BLaER1 (cell line): Measurements from ENCODE around the gene LNP1.

Experiments
- H3K27ac ChIP-seq: shearing (Covaris generic); formaldehyde crosslinking; 2 replicates; pipeline ENCODE4 v1.8.1; 2022
- H3K27me3 ChIP-seq: shearing (Covaris generic); formaldehyde crosslinking; 2 replicates; pipeline ENCODE4 v1.8.1; 2022
- H3K36me3 ChIP-seq: shearing (Covaris generic); formaldehyde crosslinking; 2 replicates; pipeline ENCODE4 v1.8.1; 2022
- H3K4me1 ChIP-seq: shearing (Covaris generic); formaldehyde crosslinking; 2 replicates; pipeline ENCODE4 v1.8.1; 2022
- H3K4me2 ChIP-seq: shearing (Covaris generic); formaldehyde crosslinking; 2 replicates; pipeline ENCODE4 v1.8.1; 2022
- H3K4me3 ChIP-seq: shearing (Covaris generic); formaldehyde crosslinking; 2 replicates; pipeline ENCODE4 v1.8.1; 2022
- H3K9ac ChIP-seq: shearing (Covaris generic); formaldehyde crosslinking; 2 replicates; pipeline ENCODE4 v1.8.1; 2022
- H3K9me3 ChIP-seq: shearing (Covaris generic); formaldehyde crosslinking; 2 replicates; pipeline ENCODE4 v1.8.1; 2022
- H4K20me1 ChIP-seq: shearing (Covaris generic); formaldehyde crosslinking; 2 replicates; pipeline ENCODE4 v1.8.1; 2022
- Cebpa-rat ChIP-seq: shearing (Covaris generic); IDR thresholded peaks from 2 replicates; pipeline ENCODE4 v1.8.1; 2022

Gene LNP1

DNA sequence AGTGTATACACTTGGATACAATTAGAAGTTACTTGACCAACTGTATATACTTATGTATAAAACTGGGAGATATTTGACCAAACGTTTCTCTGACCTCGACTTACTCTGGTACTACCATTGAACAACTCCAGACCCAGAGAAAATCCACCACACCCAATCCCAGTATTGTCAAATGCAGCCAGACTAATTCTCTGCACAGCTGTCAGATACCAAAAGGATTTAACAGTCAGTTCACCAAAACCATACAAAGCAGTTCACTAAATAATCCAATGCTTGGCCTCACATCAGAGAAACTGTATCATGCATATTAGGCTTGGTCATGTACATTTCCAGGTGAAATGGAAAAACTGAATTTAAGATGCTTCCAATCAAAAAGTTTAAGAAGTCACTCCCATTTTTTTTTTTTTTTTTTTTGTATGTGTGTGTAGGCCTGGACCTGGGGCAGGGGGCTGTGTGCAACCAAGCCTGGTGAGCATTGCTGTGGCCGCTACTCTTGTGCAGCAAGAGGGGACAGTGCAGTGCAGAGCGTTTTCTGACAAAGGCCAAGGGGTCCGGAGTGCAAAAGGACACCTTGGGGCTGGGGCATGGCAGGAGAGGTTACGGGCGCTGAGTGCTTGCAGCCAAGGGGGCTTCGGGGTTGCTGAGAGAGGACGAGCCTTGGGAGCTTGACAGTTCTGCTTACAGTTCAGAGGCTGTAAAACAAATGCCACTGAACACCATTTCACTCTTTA lies 1.8 kb upstream of the LNP1 start:
- Histone ChIP-seq H3K4me1 (peaks cover 49% of the 10 kb centered on the region), H3K9ac (peak overlapping the region; percentile 91), H3K36me3 (peaks cover 25% of the 10 kb centered on the region), H3K9me3 (peaks cover 2% of the 10 kb centered on the region; the same call in 1 of the 2 replicates), H3K27ac (no peak overlapping the region), H4K20me1 (peaks cover 62% of the 10 kb centered on the region), H3K27me3 (no peaks in the 10 kb centered on the region), H3K4me2 (peak overlapping the region; percentile 82), H3K4me3 (peak overlapping the region; percentile 95)
- no peak for TF ChIP-seq Cebpa-rat

GRCh38 chr3:100400419-100400779 lies 940 bp upstream of the LNP1 start:
- peak overlapping the region; percentile 95 for H3K4me3 ChIP-seq
- no peaks in the 10 kb centered on the region for H3K27me3 ChIP-seq
- H3K27ac ChIP-seq: peak overlapping the region; percentile 82
- peak overlapping the region; percentile 82 for H3K4me2 ChIP-seq
- H3K36me3 ChIP-seq: peaks cover 16% of the 10 kb centered on the region; the same call in 1 of the 2 replicates
- H4K20me1 ChIP-seq: peaks cover 53% of the 10 kb centered on the region
- no peaks in the 10 kb centered on the region; the same call in 1 of the 2 replicates for H3K9me3 ChIP-seq
- peaks cover 49% of the 10 kb centered on the region for H3K4me1 ChIP-seq
- peak overlapping the region; percentile 91 for H3K9ac ChIP-seq
- TF ChIP-seq Cebpa-rat: no peak

DNA sequence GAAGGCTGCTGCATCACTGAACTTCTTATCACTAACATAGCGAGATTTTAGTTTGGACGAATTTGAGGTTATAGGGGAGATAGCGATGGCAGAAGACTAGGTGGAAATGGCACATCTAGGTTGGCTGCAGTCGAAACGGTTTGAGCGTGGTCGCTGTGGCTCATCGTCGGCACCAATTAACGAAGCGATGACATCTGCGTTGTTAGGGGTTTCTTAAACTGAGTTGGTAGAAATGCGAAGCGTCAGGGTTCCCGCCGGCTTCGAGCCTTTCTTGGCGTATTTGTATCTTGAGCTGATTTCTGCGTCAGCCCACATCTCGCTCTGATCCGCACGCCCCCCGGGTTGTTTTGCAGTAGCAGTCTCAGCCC lies 319 bp downstream of the LNP1 start:
- H3K27ac ChIP-seq: peak overlapping the region; percentile 82
- no peaks in the 10 kb centered on the region for H3K27me3 ChIP-seq
- TF ChIP-seq Cebpa-rat: no peak
- peak overlapping the region; percentile 95 for H3K4me3 ChIP-seq
- H3K4me1 ChIP-seq: peaks cover 49% of the 10 kb centered on the region
- peaks cover 11% of the 10 kb centered on the region for H3K9me3 ChIP-seq
- H3K9ac ChIP-seq: peak overlapping the region; percentile 91
- H3K36me3 ChIP-seq: peaks cover 4% of the 10 kb centered on the region; the same call in 1 of the 2 replicates
- peak overlapping the region; percentile 82 for H3K4me2 ChIP-seq
- peaks cover 41% of the 10 kb centered on the region for H4K20me1 ChIP-seq

DNA sequence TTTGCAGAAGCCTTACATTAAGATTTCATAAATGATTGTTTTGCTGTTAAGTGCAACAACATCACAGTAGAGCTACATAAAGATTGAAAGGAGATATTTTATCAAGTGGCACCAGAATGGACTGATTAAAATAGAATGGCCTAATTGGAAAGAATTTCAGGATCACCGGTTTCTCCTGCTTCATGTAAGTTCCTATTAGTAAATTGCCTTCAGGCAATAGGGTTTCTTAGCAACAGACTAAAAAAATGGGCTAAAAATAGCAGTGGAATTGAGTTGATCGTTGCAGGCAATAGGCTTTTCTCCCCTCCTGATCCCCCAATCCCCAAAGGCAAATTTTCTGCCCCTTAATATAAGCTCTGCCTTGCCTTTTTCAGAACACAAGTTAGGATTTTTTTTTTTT lies 917 bp downstream of the LNP1 start:
- H3K9ac ChIP-seq: peak overlapping the region; percentile 54
- H3K27ac ChIP-seq: no peak overlapping the region
- peaks cover 35% of the 10 kb centered on the region for H4K20me1 ChIP-seq
- H3K9me3 ChIP-seq: peaks cover 17% of the 10 kb centered on the region
- peak overlapping the region; percentile 95 for H3K4me3 ChIP-seq
- H3K36me3 ChIP-seq: no peaks in the 10 kb centered on the region; the same call in 1 of the 2 replicates
- H3K4me2 ChIP-seq: peak overlapping the region; percentile 82
- peaks cover 49% of the 10 kb centered on the region for H3K4me1 ChIP-seq
- no peaks in the 10 kb centered on the region for H3K27me3 ChIP-seq
- TF ChIP-seq Cebpa-rat: no peak

- peak overlapping the region; percentile 95; the same call in 1 of the 2 replicates for H3K4me3 ChIP-seq
- no peaks in the 10 kb centered on the region for H3K27me3 ChIP-seq
- no peak overlapping the region for H3K27ac ChIP-seq
- H3K4me2 ChIP-seq: peak overlapping the region; percentile 82
- H3K9me3 ChIP-seq: peaks cover 24% of the 10 kb centered on the region
- no peak overlapping the region for H3K9ac ChIP-seq
- no peak for TF ChIP-seq Cebpa-rat
- peaks cover 44% of the 10 kb centered on the region for H3K4me1 ChIP-seq
- peaks cover 28% of the 10 kb centered on the region for H4K20me1 ChIP-seq
- H3K36me3 ChIP-seq: no peaks in the 10 kb centered on the region; the same call in 1 of the 2 replicates
These were observed 1.6 kb downstream of the LNP1 start for GRCh38 chr3:100402891-100403290.

GRCh38 chr3:100403362-100404249 lies 2.3 kb downstream of the LNP1 start:
- Histone ChIP-seq H3K9ac (no peak overlapping the region), H3K27ac (no peak overlapping the region), H3K4me1 (peaks cover 37% of the 10 kb centered on the region), H3K27me3 (no peaks in the 10 kb centered on the region), H3K4me3 (no peak overlapping the region), H3K36me3 (peaks cover 7% of the 10 kb centered on the region; the same call in 1 of the 2 replicates), H3K4me2 (peak overlapping the region; percentile 82), H4K20me1 (peaks cover 22% of the 10 kb centered on the region), H3K9me3 (peaks cover 31% of the 10 kb centered on the region)
- TF ChIP-seq Cebpa-rat: no peak

GRCh38 chr3:100404250-100404548 lies 2.9 kb downstream of the LNP1 start:
- Histone ChIP-seq H3K27me3 (no peaks in the 10 kb centered on the region), H3K4me1 (peaks cover 31% of the 10 kb centered on the region), H3K9ac (no peak overlapping the region), H3K36me3 (peaks cover 7% of the 10 kb centered on the region; the same call in 1 of the 2 replicates), H3K9me3 (peaks cover 31% of the 10 kb centered on the region), H3K4me3 (no peak overlapping the region), H3K4me2 (peak overlapping the region; percentile 82; the same call in 1 of the 2 replicates), H3K27ac (no peak overlapping the region), H4K20me1 (peaks cover 16% of the 10 kb centered on the region)
- no peak for TF ChIP-seq Cebpa-rat

DNA sequence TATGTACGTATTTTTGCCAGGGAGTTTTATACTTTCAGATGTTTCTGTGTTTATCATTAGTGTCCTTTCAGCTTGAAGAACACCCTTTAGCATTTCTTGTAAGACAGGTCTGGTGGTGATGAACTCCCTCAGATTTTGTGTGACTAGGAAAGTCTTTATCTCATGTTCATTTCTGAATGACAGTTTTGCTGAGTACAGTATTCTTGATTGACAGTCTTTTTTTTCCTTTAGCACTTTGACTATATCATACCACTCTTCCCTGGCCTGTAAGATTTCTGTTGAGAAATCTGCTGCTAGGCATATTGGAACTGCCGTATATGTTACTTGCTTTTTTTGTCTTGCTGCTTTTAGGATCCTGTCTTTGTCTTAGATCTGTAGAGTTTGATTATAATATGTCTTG lies 5.8 kb downstream of the LNP1 start:
- TF ChIP-seq Cebpa-rat: no peak
- no peak overlapping the region for H3K4me3 ChIP-seq
- no peak overlapping the region for H3K9ac ChIP-seq
- no peak overlapping the region for H3K4me2 ChIP-seq
- H3K36me3 ChIP-seq: peaks cover 10% of the 10 kb centered on the region
- no peak overlapping the region for H3K27ac ChIP-seq
- no peaks in the 10 kb centered on the region for H3K27me3 ChIP-seq
- no peaks in the 10 kb centered on the region for H4K20me1 ChIP-seq
- peaks cover 31% of the 10 kb centered on the region for H3K9me3 ChIP-seq
- peaks cover 16% of the 10 kb centered on the region for H3K4me1 ChIP-seq

GRCh38 chr3:100407977-100408532 lies 6.7 kb downstream of the LNP1 start:
- Histone ChIP-seq H3K9me3 (peaks cover 31% of the 10 kb centered on the region), H3K27me3 (no peaks in the 10 kb centered on the region), H3K4me3 (no peak overlapping the region), H3K4me2 (no peak overlapping the region), H3K36me3 (peaks cover 10% of the 10 kb centered on the region), H3K4me1 (peaks cover 8% of the 10 kb centered on the region), H4K20me1 (no peaks in the 10 kb centered on the region), H3K9ac (no peak overlapping the region), H3K27ac (no peak overlapping the region)
- TF ChIP-seq Cebpa-rat: no peak
